Ishikawa (cell line): ENCODE results near the gene ETV5.

Source experiments
- CEBPB ChIP-seq: IDR thresholded peaks from 2 replicates; pipeline ENCODE4 v1.6.1; 2012
- CREB1 ChIP-seq: IDR thresholded peaks from 2 replicates; pipeline ENCODE4 v1.6.1; 2012; ENCODE audit warnings: low read depth
- EGR1 ChIP-seq: IDR thresholded peaks from 2 replicates; pipeline ENCODE4 v1.6.1; 2012
- EP300 ChIP-seq: IDR thresholded peaks from 2 replicates; pipeline ENCODE4 v1.6.1; 2012; ENCODE audit warnings: borderline replicate concordance
- FOXM1 ChIP-seq: IDR thresholded peaks from 2 replicates; pipeline ENCODE4 v1.6.1; 2012; ENCODE audit warnings: low read depth, borderline replicate concordance
- NFIC ChIP-seq: IDR thresholded peaks from 2 replicates; pipeline ENCODE4 v1.6.1; 2012
- RAD21 ChIP-seq: IDR thresholded peaks from 2 replicates; pipeline ENCODE4 v1.6.1; 2012; ENCODE audit warnings: low read depth
- TAF1 ChIP-seq: IDR thresholded peaks from 2 replicates; pipeline ENCODE4 v1.6.1; 2012; ENCODE audit warnings: low read depth, mild to moderate bottlenecking
- TCF12 ChIP-seq: IDR thresholded peaks from 2 replicates; pipeline ENCODE4 v1.6.1; 2012; ENCODE audit warnings: low read depth
- TEAD4 ChIP-seq: IDR thresholded peaks from 2 replicates; pipeline ENCODE4 v1.6.1; 2012
- YY1 ChIP-seq: IDR thresholded peaks from 2 replicates; pipeline ENCODE4 v1.6.1; 2012; ENCODE audit warnings: low read depth
- ZBTB7A ChIP-seq: IDR thresholded peaks from 2 replicates; pipeline ENCODE4 v1.6.1; 2012; ENCODE audit warnings: low read depth
- TF ChIP-seq, protein P1 (sequence below): IDR thresholded peaks from 2 replicates; pipeline ENCODE4 v1.6.1; 2012
- TF ChIP-seq, protein P2 (sequence below): IDR thresholded peaks from 2 replicates; pipeline ENCODE4 v1.6.1; 2012

Gene ETV5

DNA sequence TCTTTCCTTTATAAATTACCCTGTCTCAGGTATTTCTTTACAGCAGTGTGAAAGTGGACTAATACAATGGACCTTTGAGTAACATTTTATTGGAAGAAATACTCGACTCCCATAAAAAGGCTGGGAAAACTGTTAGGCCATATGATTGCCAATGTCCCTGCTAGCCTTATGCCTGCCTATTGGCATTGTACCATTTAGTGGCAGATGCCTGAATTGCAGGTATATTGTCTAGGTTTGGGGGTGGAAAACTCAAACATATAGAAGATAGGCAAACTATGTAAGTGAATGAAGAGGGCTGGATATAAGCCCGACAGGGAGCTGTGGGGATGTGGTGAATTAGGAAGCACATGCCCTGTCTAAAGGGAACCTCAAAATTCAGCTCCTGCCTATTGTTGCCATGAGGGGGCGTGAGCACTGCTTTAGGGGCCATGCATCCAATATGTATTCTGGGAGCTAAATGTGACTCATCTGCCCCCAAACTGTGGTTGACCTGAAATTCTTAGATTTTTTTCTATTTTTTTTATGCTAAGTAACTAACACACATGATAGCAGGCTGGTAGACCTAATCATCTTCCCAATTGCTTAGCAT is 105.9 kb downstream of the ETV5 start:
- TF ChIP-seq RAD21 (peak; percentile 72), EP300 (no peak)

DNA sequence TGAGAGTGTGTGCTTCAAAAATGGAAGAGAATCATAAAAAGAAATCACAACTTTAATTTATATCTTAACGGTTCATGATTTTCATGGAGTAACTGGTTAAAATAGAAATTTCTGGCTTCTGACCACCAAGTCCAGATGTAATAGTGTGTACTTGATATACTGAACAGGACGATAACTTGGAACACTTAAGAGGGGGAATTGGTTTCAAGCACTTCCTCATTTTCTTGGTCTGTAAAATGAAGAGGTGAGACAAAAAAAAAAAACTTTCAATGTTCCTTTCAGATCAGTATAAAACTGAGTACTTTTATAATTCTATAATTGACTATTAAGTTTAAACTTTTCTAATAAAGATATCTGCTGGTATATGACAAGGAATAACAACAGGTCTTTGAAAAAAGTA is 107.0 kb downstream of the ETV5 start:
- no peak for TF ChIP-seq RAD21
- no peak for TF ChIP-seq ZBTB7A
- TF ChIP-seq TCF12, result no peak
- TF ChIP-seq NFIC, result no peak
- TF ChIP-seq, protein P1, sequence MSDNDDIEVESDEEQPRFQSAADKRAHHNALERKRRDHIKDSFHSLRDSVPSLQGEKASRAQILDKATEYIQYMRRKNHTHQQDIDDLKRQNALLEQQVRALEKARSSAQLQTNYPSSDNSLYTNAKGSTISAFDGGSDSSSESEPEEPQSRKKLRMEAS, result no peak
- TF ChIP-seq, protein P2, sequence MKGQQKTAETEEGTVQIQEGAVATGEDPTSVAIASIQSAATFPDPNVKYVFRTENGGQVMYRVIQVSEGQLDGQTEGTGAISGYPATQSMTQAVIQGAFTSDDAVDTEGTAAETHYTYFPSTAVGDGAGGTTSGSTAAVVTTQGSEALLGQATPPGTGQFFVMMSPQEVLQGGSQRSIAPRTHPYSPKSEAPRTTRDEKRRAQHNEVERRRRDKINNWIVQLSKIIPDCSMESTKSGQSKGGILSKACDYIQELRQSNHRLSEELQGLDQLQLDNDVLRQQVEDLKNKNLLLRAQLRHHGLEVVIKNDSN, result no peak
- no peak for TF ChIP-seq EP300
- TF ChIP-seq TEAD4, result no peak
- no peak for TF ChIP-seq FOXM1

DNA sequence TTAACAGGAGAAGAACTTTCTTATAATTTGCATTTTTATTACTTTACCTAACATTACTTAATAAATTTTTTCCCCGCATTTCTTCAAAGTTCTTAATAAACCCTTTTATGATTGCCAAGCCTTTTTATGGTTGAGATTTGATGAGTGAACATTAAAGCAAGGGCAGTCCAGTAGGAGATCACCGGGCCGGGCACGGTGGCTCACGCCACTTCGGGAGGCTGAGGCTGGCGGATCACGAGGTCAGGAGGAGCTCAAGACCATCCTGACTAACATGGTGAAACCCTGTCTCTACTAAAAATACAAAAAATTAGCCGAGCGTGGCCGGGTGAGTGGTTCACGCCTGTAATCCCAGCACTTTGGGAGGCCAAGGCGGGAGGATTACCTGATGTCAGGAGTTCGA is 109.7 kb downstream of the ETV5 start:
- TF ChIP-seq TEAD4, result no peak
- TF ChIP-seq YY1, result no peak
- no peak for TF ChIP-seq EGR1
- TF ChIP-seq RAD21, result no peak
- TF ChIP-seq NFIC, result no peak
- TF ChIP-seq EP300, result no peak
- no peak for TF ChIP-seq TCF12
- no peak for TF ChIP-seq ZBTB7A
- no peak for TF ChIP-seq CREB1
- no peak for TF ChIP-seq CEBPB
- TF ChIP-seq TAF1, result no peak

DNA sequence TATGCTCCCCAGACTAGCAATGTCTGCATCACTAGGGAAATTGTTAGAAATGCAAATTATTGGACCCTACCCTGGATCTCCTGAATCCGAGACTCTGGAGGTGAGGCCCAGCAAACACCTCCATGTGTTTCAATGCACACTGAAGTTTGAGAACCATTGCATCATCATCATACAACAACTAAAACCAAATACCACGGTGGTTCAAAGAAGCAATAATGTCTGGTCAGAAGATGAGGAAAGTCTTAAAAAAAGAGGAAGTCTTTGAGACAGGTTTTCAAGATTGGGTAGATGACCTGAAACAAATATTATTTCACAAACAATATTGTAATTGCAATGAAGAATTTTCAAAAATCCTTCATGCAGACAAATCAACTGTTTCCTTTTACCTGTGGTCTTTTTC is 110.8 kb downstream of the ETV5 start:
- TF ChIP-seq EP300, result no peak

DNA sequence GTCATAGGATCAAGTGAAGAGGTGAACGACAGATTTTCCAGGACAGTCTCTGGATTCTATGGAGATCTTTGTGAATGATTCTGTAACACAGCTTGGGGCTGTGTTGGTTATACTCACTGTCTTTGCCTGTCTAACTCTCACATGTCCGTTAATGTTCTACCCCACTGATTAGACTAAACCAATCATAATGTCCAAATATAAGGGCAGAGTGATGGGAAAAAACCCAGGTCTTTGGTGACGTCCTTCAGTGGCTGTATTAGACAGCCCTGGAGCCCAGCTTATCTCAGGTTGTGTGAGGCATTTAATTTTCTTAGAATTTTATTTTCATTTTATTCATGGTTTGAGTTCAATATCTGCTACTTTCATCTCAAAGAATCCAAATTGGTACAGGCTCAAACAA is 111.8 kb downstream of the ETV5 start:
- TF ChIP-seq CEBPB (no peak), EP300 (no peak)
